Subcutaneous adipose tissue (tissue), 4 donors: ENCODE measurements around the gene MYO10. TPM values are rescaled to one million over a fixed set of nuclear protein-coding genes. Genes with fewer than 3 reads are reported as not detected.

ENCODE experiments used
- total RNA-seq, 4 donors: library from RNA; depleted of rRNA; stranded (reverse); fragments of >200 nt; gene quantifications; one replicate each; pipeline ENCODE4 v1.1.0, GENCODE V29; 2016
- TF ChIP-seq, protein P1 (sequence below): fragments of 450-650 bp; IDR thresholded peaks from one replicate; pipeline ENCODE4 v1.5.1; 2016; ENCODE audit warnings: low read depth, mild to moderate bottlenecking, control low read depth, antibody characterized with exemption, moderate library complexity

Gene MYO10
- total RNA-seq, 4 donors from 2014 or later = 7.0 to 33.0 (median 9.3) TPM

DNA sequence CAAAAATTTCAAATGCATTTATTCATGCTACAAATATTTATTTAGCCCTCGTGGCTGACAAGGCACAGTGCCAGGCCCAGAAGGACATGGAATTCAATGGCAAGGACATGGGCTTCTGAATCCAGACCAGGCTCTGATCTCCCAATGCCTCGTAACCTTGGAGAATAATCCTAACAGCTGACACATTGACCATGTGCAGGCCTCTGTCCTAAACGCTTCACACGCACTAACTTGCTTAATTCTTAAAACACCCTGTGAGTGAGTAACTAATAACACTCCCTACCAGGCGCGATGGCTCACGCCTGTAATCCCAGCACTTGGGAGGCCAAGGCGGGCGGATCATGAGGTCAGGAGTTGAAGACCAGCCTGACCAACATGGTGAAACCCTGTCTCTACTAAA is 33.2 kb downstream of the MYO10 start:
- TF ChIP-seq, protein P1, sequence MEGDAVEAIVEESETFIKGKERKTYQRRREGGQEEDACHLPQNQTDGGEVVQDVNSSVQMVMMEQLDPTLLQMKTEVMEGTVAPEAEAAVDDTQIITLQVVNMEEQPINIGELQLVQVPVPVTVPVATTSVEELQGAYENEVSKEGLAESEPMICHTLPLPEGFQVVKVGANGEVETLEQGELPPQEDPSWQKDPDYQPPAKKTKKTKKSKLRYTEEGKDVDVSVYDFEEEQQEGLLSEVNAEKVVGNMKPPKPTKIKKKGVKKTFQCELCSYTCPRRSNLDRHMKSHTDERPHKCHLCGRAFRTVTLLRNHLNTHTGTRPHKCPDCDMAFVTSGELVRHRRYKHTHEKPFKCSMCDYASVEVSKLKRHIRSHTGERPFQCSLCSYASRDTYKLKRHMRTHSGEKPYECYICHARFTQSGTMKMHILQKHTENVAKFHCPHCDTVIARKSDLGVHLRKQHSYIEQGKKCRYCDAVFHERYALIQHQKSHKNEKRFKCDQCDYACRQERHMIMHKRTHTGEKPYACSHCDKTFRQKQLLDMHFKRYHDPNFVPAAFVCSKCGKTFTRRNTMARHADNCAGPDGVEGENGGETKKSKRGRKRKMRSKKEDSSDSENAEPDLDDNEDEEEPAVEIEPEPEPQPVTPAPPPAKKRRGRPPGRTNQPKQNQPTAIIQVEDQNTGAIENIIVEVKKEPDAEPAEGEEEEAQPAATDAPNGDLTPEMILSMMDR = no peak

DNA sequence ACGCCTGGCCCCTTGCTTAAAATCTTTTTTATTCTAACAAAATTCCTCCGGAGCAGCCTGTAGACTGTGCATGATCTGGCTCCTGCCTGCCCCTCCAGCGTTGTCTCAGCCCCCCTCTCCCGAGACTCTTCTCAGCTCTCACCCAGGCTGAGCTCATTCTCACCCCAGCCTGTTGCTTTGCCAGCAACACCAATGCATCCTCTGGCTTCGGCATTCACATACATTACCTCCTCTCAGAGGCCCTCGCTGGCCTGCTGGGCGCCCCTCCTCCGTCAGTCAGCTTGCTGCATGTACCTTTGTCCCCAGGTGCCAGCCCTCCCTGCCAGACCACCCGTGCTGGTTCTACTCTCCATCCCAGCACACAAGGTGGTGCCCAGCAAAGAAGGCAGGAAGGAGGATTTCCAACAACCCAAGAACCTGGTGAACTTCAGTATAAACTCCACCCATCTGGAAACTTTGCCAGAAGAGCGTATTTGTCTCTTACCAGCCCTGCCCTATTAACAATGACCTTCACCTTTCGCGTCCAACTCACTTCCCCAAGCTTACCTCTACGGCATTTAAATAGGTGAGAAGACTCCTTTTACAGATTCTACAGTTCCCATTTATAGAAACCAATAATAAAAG is 35.0 kb downstream of the MYO10 start:
- TF ChIP-seq, protein P1 = no peak

DNA sequence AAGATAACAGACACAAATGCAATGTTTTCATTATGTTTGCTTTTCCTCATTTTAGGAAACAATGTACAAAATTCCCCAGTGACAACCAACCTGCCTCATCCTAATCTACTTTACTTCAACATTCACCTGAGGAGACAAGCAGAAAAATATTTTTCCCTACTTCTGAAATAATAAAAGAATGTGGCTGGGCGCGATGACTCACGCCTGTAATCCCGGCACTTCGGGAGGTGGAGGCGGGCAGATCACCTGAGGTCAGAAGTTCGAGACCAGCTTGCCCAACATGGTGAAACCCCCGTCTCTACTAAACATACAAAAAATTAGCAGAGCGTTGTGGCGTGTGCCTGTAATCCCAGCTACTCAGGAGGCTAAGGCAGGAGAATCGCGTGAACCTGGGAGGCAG is 36.9 kb downstream of the MYO10 start:
- TF ChIP-seq, protein P1 = no peak

DNA sequence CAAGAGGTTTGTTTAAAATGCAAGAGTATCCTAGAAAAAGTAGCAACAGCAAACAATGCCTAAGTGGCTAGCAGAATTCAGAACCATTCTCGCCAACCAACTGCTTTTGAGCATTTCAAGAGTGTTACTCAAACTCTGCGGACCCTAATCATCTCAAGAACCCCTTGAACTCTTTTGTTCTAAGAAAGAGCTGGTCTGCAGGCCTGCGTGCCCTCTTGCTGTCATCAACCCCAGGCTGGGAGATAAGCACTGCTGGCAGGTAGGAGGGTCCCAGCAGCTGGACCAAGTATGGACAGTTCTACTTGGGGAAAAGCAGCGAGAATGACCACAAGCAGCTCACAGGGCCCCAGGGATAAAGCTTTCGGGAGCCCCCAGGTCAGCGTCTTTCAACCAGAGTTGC is 38.3 kb downstream of the MYO10 start:
- TF ChIP-seq, protein P1 = no peak

DNA sequence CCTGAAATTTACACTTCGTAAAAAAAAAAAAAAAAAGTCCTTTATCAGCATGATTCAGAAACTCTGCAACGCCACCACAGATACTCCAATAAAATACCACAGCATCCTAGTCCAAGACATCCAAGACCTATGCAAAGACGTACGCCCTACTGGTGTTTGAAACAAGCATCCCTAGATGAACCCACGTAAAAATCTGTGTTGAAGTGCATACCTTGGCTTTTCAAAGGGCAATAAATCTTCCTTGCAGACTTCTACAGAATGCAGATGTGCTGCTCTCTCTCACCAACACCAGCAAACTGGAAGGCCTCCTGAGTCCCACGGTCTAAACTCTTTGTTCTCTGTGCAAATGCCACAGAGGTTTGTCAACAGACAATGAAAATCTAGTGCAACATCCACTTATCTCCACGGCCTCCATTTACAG is 38.8 kb downstream of the MYO10 start:
- TF ChIP-seq, protein P1 = no peak

DNA sequence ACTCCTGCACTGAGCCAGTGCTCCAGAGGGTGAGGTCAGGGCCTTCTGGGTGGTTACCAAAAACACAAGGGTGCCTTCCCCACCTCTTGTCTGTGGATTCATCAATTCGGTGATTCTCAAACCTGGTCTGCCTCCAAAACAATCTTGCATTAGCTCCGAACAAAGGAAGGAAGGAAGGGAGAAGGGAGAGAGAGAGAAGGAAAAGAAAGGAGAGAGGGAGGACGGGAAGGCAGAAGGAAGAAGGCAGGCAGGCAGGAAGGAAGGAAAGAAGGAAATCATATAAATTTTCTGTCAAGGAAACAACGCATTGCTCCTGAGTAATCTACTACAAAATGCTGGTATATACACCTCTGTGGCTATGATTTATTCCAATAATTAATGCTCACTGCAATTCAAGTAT is 39.3 kb downstream of the MYO10 start:
- TF ChIP-seq, protein P1 = no peak

DNA sequence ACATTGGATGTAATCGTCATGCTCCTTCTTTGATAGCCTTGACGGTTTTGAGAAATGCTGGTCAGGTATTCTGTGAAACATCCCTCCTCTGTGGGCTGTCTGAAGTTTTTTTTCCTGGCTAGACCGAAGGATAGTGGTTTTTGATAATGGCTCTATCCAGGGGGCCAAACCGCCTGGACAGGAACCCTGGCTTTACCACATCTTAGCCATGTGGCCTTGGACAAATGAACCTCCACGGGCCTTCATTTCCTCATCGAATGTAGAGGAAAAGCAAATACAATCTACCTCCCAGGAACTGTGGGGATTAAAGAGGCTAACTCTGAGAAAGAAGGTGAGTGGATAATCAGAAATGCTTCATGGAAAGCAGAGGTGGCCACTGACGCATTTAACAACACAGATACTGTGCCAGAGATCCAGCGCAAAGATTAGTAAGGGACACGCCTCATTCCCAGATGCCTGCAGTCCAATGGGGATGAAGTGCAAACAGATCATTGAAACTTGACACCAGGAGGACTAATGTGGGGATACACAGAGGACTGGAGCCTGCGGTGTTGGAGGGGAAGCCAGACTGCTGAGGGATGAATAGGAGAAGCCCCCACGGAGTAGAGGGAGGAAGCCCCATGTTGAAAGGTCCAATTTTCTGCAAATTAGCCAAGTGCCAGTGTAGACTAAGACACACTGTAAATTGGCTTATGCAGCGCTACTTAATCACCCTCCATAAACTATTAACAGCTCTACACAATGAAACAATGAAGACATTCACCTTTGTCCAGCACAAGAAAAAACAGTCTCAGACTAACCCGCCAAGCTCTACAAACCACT is 41.6 kb downstream of the MYO10 start:
- TF ChIP-seq, protein P1 = no peak
